HCEC 1CT (cell line): Measurements from ENCODE around the gene IGSF9.

Source experiments
- DNase-seq: peaks from one replicate; pipeline ENCODE4 v3.0.0-alpha.2; 2017

The IGSF9 gene

GRCh38 chr1:159895286-159895685, 50.1 kb downstream of the IGSF9 start:
- DNase-seq: no peak

GRCh38 chr1:159892944-159893343, 52.5 kb downstream of the IGSF9 start:
- DNase-seq: no peak

- DNase-seq: peak; percentile 86
These were observed 53.9 kb downstream of the IGSF9 start for GRCh38 chr1:159891275-159892157.

GRCh38 chr1:159890390-159890789, 55.0 kb downstream of the IGSF9 start:
- no peak for DNase-seq

GRCh38 chr1:159889821-159890252, 55.6 kb downstream of the IGSF9 start:
- peak; percentile 96 for DNase-seq

GRCh38 chr1:159889202-159889601, 56.2 kb downstream of the IGSF9 start:
- no peak for DNase-seq

GRCh38 chr1:159884296-159884695, 61.1 kb downstream of the IGSF9 start:
- no peak for DNase-seq

GRCh38 chr1:159883134-159883533, 62.3 kb downstream of the IGSF9 start:
- no peak for DNase-seq

GRCh38 chr1:159882527-159882862, 62.9 kb downstream of the IGSF9 start:
- DNase-seq: peak; percentile 70

GRCh38 chr1:159881622-159882526, 63.5 kb downstream of the IGSF9 start:
- DNase-seq: peak; percentile 97

GRCh38 chr1:159880430-159880829, 65.0 kb downstream of the IGSF9 start:
- no peak for DNase-seq

- peak; percentile 85 for DNase-seq
These were observed 65.4 kb downstream of the IGSF9 start for GRCh38 chr1:159879977-159880376.

GRCh38 chr1:159879136-159879535, 66.3 kb downstream of the IGSF9 start:
- DNase-seq: no peak

- DNase-seq: no peak
These were observed 67.5 kb downstream of the IGSF9 start for GRCh38 chr1:159877695-159878444.
